ENCODE results near the gene SLC30A2.

The SLC30A2 gene

DNA sequence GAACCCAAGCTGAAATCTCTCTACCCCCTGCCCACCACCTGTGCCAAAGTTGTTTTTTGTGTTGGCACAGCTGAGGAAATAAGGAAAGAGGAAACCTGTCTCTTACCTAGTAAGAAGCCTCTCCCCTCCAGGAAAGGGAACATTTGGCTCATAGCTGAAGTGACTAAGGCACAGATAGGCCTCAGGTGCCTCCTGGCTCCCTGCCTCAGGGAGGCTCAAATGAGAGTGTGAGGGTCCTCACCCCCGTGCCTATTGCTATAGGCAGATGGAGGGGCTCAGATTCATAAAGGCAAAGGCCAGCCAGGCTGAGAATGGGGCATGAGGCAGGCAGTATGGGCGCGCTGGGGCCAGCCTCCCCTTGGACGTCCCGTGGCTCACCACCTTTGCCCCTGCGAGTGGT lies 7.4 kb downstream of the SLC30A2 start:
- no peak for DNase-seq

GRCh38 chr1:26037904-26038303 lies 8.0 kb downstream of the SLC30A2 start:
- no peak for DNase-seq

DNA sequence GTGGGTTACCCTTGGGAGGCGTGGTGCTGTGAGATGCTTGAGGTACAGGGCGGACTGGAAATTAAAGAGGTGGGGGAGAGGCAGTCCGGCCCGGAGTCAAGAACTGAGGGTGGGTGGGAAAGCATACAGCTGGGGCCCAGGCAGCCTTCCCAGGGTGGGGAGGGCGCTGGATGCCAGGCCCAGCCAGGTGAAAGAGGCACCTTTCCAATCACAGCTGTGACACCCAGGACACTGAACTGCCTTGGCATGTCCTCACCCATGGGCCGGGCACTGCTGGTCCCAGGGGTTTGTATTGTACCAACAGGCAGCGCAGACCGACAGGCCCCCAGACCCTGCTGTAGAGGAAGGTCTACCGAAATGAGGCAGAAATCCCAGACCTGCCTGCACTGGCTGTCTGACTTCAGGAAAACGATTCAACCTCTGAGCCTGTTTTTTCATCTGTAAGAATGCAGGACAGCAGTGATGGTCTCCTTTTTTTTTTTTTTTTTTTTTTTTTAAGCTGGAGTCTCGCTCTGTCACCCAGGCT lies 9.1 kb downstream of the SLC30A2 start:
- DNase-seq, result no peak

GRCh38 chr1:26035959-26036755 lies 9.8 kb downstream of the SLC30A2 start:
- DNase-seq, result no peak

- DNase-seq, result peak; percentile 86
Measured at GRCh38 chr1:26035203-26035958, 10.5 kb downstream of the SLC30A2 start.

DNA sequence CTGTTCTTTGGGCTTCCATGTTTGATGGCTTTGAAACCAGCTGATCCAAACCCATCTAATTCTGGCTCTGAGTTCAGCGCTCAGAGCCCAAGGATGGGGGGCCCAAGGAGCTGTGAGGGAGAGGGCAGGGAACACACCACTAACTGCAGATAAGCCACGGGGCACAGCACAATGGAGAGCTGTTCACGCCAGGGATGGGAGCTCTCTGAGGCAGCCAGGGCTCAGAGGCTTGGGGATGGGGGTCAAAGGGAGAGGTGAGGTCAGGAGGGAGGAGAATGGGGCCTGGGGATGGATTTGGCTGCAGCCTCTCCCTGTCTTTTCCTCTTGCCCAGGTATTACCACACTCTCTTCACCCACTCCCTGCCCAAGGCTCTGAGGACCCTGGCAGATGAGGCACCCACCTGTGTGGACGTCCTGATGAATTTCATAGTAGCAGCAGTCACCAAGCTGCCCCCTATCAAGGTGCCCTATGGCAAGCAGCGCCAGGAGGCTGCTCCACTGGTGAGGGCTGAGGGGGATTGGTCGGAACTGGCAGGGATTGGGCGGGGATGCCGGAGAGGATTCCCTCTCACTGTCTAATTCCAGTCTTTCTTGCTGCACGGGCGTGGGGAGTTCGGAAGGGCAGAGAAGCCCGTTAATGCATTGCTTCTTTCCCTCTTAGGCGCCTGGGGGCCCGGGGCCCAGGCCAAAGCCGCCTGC lies 11.3 kb downstream of the SLC30A2 start:
- no peak for DNase-seq

GRCh38 chr1:26032656-26033357 lies 13.1 kb downstream of the SLC30A2 start:
- DNase-seq, result no peak

GRCh38 chr1:26031611-26032220 lies 14.2 kb downstream of the SLC30A2 start:
- no peak for DNase-seq

- no peak for DNase-seq
Measured at GRCh38 chr1:26031196-26031595, 14.7 kb downstream of the SLC30A2 start.

DNA sequence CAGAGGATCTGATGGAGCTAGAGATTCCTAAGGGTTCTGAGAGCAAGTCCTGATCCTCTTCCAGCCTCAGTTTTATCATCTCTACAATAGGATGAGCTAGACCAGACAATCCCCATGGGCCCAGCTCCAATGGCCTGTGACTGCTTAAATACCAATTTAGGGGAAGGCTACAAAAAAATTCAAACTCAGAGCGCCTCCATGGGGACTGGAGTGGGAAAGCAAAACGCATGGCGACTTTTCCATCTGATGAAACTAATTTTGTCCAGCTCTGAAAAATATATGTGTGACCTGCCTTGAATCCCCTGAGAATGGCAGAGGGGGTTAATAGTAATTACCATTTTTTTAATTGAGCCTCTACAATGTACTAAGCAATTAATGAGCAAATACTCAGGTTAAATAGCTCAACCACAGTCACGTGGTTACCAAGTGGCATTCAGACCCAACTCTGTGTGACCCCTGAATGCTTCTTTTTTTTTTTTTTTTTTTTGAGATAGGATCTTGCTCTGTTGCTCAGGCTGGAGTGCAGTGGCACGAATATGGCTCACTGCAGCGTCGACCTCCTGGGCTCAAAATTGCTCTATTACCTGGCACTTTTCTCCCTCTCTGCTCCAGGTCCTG lies 15.9 kb downstream of the SLC30A2 start:
- DNase-seq, result no peak

- DNase-seq, result no peak
Measured at GRCh38 chr1:26029054-26029863, 16.7 kb downstream of the SLC30A2 start.

DNA sequence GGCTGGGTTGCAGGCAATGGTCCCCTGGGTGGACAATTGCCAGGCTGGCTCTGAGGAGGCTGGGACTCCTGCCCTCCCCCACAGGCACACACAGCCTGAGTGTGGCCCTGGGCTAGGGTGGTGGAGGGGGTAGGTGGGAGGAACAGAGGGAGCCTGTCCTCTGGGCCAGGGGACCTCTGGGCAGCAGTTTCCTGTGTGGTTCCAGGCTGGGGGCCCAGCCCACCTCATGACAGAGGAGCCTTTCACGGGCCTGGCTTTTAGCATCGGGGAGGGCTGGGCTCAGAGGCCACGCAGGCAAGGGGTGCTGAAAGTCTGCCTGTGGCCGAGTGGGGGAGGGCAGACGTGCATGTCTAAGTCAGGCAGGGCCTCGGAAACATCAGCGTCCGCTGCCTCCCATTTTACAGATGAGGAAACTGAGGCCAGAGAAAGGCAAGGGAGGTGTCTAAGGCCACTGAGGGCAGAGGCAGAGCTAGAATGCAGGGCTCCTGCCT lies 17.4 kb downstream of the SLC30A2 start:
- DNase-seq, result no peak

DNA sequence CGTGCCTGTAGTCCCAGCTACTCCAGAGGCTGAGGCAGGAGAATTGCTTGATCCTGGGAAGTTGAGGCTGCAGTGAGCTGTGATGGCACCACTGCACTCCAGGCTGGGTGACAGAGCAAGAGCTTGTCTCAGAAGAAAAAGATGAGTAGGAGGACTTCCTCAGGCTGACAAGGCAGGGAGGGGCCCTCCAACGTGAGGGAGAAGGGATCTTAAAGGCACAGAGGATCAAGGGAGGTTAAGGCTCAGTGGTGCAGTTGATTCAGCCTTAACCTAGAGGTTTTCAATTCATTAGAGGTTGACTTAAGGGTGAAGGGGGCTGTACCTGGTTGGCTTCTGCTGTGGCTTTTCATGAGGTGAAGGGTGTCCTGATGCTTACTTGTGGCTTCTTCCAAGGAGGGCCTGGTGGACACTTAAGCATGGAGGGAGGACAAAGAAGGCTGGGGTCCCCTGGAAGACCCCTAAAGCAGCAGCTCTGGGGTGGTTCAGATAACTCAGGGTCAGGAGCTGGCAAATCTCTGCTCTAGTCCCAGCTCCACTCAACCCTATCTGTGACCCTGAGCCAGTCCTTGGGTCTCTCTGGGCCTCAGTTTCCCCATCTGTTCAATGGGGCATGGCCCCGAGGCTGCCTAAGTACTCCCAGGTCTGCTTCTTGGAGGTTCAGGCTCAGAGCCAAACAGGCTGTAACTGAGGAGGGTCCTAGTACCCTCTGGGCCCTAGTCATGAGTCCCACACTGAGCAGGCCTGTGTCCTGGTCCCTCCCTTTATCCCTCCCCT lies 18.0 kb downstream of the SLC30A2 start:
- DNase-seq, result no peak

DNA sequence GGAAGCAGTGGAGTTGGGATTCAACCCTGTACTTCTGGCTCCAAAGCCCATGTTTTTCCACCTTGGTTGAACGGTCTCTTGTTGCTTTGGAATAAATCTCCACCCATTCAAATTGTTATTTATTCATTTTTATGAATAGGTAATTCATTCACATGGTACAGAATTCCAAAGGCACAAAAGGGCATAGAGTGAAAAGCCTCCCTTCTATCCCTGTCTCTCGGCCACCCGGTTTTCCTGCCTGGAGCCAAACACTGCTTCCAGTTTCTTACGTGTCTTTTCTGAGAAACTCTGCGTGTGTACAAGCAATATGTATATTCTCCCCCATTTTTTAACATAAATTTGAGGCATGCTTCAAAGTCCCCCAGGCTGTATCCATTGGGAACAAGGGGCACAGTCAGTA lies 20.4 kb downstream of the SLC30A2 start:
- no peak for DNase-seq

DNA sequence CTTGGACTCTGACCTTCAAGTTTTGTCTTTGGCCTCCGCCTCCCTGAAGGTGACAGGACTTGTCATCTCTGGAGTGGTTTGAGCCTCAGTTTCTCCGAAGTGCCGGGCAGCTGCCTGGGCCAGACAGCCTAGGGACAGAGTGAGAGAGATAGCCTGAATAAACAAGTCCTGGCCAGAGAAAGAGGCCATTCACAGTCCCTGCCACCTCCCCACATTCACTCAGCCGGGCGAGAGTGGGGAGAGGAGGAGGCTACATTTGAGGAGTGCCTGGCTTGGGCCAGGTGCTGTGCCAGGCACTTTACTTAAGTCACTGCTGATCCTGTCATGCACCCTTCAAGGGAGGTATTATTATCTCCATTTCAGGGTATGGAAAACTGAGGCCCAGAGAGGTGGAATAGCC lies 20.9 kb downstream of the SLC30A2 start:
- DNase-seq, result no peak

GRCh38 chr1:26023826-26024225 lies 22.1 kb downstream of the SLC30A2 start:
- DNase-seq, result no peak

DNA sequence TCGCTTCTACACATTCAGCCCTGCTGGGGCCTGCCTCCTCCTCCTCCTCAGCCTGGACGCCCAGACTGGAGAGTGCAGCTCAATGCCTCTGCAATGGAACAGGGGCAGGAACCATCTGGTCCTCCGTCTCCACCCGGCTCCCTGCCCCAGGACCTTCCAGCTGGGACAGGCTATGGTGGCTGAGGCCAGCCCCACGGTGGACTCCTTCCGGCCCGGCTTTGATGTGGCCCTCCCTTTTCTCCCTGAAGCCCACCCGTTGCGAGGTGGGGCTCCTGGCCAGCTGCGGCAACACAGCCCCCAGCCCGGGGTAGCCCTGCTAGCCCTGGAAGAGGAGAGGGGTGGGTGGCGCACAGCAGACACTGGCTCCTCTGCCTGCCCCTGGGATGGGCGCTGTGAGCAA lies 22.9 kb downstream of the SLC30A2 start:
- DNase-seq, result no peak

- DNase-seq, result no peak
Measured at GRCh38 chr1:26022404-26022779, 23.5 kb downstream of the SLC30A2 start.

DNA sequence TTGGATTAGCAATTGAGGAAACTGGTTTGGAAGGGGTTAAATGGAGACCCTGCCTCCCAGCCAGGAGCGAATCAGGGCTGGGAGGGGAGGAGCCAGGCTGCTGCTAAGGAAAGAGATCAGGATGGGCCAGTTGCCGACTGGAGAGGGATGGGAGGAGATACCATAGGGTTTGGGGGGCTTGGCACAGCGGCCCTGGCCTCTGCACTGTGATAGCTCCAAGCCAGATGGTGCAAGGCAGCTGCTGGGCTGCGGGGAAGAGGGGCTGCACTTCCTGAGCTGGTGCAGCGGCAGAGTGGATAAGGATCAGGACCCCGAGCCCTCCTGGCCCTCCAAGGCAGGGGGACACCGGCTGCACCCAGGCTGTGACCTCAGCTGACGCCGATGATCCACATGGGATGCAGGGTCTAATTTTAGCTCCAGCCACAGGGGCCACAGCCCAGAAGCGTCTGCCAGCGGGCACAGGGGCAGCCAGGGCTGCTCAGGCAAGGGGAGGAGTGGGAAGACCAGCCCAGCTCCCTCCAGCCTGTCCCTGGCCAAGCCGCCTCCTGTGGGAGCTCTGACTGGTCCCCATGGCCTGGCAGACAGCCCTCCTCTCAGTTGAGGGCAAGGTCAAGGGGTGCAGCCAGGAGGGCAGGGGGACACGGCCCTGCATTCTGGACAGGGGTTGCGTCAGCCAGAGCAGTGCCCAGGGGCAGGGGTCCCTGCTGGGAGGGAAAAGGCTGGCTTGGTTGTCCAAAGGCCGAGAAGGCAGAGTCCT lies 24.1 kb downstream of the SLC30A2 start, which contains the start of gene EXTL1:
Gene EXTL1, plus strand, starts transcription at position 129 of the 757 bp plus-strand sequence. CDS start 872 bp downstream, outside the sequence.
- DNase-seq, result peak; percentile 4

Data from NCI-H526 treated with DMSO at 0.1 percent for 48 hours (cell line).